Neuronal stem cell (in vitro differentiated cells): Measurements from ENCODE around the gene DSP.
A peak's percentile ranks its signal among the peaks of the same experiment; 100 is the strongest.

ENCODE experiments used
- DNase-seq: peaks from one replicate; pipeline ENCODE4 v3.0.0-alpha.2; 2013; ENCODE audit warnings: low spot score
- H2AFZ ChIP-seq: one replicate; pipeline ENCODE4 v1.6.1; 2013; ENCODE audit warnings: mild to moderate bottlenecking, low read length, inconsistent platforms
- H2AK5ac ChIP-seq: 2 replicates; pipeline ENCODE4 v1.6.1; 2013; ENCODE audit warnings: low read depth, mild to moderate bottlenecking, inconsistent platforms, low read length, moderate library complexity, mixed read lengths
- H2BK120ac ChIP-seq: 2 replicates; pipeline ENCODE4 v1.6.1; 2013; ENCODE audit warnings: low read depth, mild to moderate bottlenecking, inconsistent platforms, low read length, moderate library complexity, mixed read lengths
- H2BK12ac ChIP-seq: one replicate; pipeline ENCODE4 v1.6.1; 2013; ENCODE audit warnings: low read length, inconsistent platforms
- H2BK15ac ChIP-seq: 2 replicates; pipeline ENCODE4 v1.6.1; 2013; ENCODE audit warnings: mild to moderate bottlenecking, low read length, inconsistent platforms, mixed read lengths
- H2BK5ac ChIP-seq: one replicate; pipeline ENCODE4 v1.6.1; 2013; ENCODE audit warnings: inconsistent platforms, mild to moderate bottlenecking, low read length, moderate library complexity
- H3K14ac ChIP-seq: one replicate; pipeline ENCODE4 v1.6.1; 2013; ENCODE audit warnings: low read length, inconsistent platforms
- H3K18ac ChIP-seq: 2 replicates; pipeline ENCODE4 v1.6.1; 2013; ENCODE audit warnings: low read length, inconsistent platforms
- H3K23ac ChIP-seq: 2 replicates; pipeline ENCODE4 v1.6.1; 2013; ENCODE audit warnings: low read depth, mild to moderate bottlenecking, mixed read lengths, low read length, inconsistent platforms; ENCODE audit not compliant: poor library complexity
- H3K27ac ChIP-seq: replicated peaks from 3 replicates; pipeline ENCODE4 v1.5.1; 2013; ENCODE audit warnings: low read length, inconsistent platforms
- H3K27me3 ChIP-seq, 3 experiments: 2 replicates each; pipeline ENCODE4 v1.6.1; 2013; ENCODE audit warnings: low read length in 3 of 3, mild to moderate bottlenecking in 2 of 3, inconsistent platforms in 1 of 3, low read depth in 1 of 3, mixed read lengths in 1 of 3, moderate library complexity in 1 of 3; ENCODE audit not compliant: control insufficient read depth in 3 of 3, insufficient read depth in 3 of 3
- H3K36me3 ChIP-seq, 2 donors: replicated peaks in 1 of 2; 2 replicates each; pipeline ENCODE4 v1.6.1; 2013; ENCODE audit warnings: low read length in 2 of 2; ENCODE audit not compliant: control insufficient read depth in 2 of 2, insufficient read depth in 2 of 2
- H3K4ac ChIP-seq: 2 replicates; pipeline ENCODE4 v1.6.1; 2013; ENCODE audit warnings: inconsistent platforms, mild to moderate bottlenecking, low read length, moderate library complexity
- H3K4me1 ChIP-seq, 2 donors: 1 replicate in 1 of 2; 2 replicates in 1 of 2; pipeline ENCODE4 v1.6.1; 2013; ENCODE audit warnings: low read length in 2 of 2, low read depth in 1 of 2; ENCODE audit not compliant: control insufficient read depth in 2 of 2, insufficient read depth in 1 of 2
- H3K4me2 ChIP-seq: one replicate; pipeline ENCODE4 v1.6.1; 2013; ENCODE audit warnings: mild to moderate bottlenecking, low read length, inconsistent platforms; ENCODE audit not compliant: insufficient read depth, poor library complexity, severe bottlenecking
- H3K4me3 ChIP-seq, 2 donors: 2 replicates each; pipeline ENCODE4 v1.5.1; 2013; ENCODE audit warnings: low read length in 2 of 2, mild to moderate bottlenecking in 2 of 2, inconsistent platforms in 1 of 2, moderate library complexity in 1 of 2
- H3K79me1 ChIP-seq: one replicate; pipeline ENCODE4 v1.6.1; 2013; ENCODE audit warnings: low read depth, mild to moderate bottlenecking, inconsistent platforms, low read length, moderate library complexity
- H3K9ac ChIP-seq: one replicate; pipeline ENCODE4 v1.6.1; 2013; ENCODE audit warnings: mild to moderate bottlenecking, low read depth, low read length, inconsistent platforms; ENCODE audit not compliant: poor library complexity
- H3K9me3 ChIP-seq, 2 donors: replicated peaks in 1 of 2; 2 replicates each; pipeline versions ENCODE3 to v1.6.1; 2013; ENCODE audit warnings: low read length in 2 of 2, mild to moderate bottlenecking in 2 of 2, inconsistent platforms in 1 of 2, low read depth in 1 of 2, mixed read lengths in 1 of 2, moderate library complexity in 1 of 2; ENCODE audit not compliant: control insufficient read depth in 2 of 2, insufficient read depth in 1 of 2
- H4K8ac ChIP-seq: one replicate; pipeline ENCODE4 v1.6.1; 2013; ENCODE audit warnings: low read depth, mild to moderate bottlenecking, inconsistent platforms, low read length, moderate library complexity
- H4K91ac ChIP-seq: one replicate; pipeline ENCODE4 v1.6.1; 2013; ENCODE audit warnings: low read length, low read depth, mild to moderate bottlenecking, inconsistent platforms; ENCODE audit not compliant: poor library complexity
- WGBS, 2 donors: extraction: QIAGEN DNeasy Blood & Tissue Kit; methylation state at CpG; one replicate each; pipeline ENCODE4 v1.1.7; 2013; ENCODE audit warnings: missing lambda C conversion rate in 2 of 2, mixed read lengths in 1 of 2; ENCODE audit not compliant: insufficient read length in 2 of 2, insufficient replicate concordance in 1 of 2; ENCODE audit errors: extremely low coverage in 2 of 2; 5-methylcytosine and 5-hydroxymethylcytosine counted together

DSP gene

GRCh38 chr6:7505189-7505699 lies 36.2 kb upstream of the DSP start:
- DNase-seq = peak; percentile 9
- Histone ChIP-seq H3K36me3 (no peaks in the 10 kb centered on the region), H3K27ac (peak overlapping the region; percentile 41), H3K27me3 (peaks cover 0 to 4% (median 0%) of the 10 kb centered on the region in 3 experiments), H2BK12ac (no peak overlapping the region), H4K91ac (no peak overlapping the region), H3K9me3 (no peaks in the 10 kb centered on the region), H3K4ac (no peak overlapping the region), H3K14ac (no peak overlapping the region), H3K4me2 (no peak overlapping the region), H4K8ac (no peak overlapping the region), H2AFZ (peak overlapping the region; percentile 16), H3K18ac (no peak overlapping the region), H2BK5ac (no peak overlapping the region), H2BK120ac (no peak overlapping the region), H3K4me1 (peaks cover 0 to 7% of the 10 kb centered on the region in 2 donors), H3K9ac (no peak overlapping the region), H3K79me1 (no peaks in the 10 kb centered on the region), H3K23ac (no peak overlapping the region), H3K4me3 (no peak overlapping the region), H2AK5ac (no peak overlapping the region), H2BK15ac (no peak overlapping the region)
- WGBS, 2 donors = no CpG with 5 or more reads among the region's 10 CpGs

GRCh38 chr6:7507600-7507999 lies 33.9 kb upstream of the DSP start:
- no CpG with 5 or more reads among the region's 6 CpGs for WGBS, 2 donors
- no peak overlapping the region for H3K4ac ChIP-seq

GRCh38 chr6:7512320-7512719 lies 29.2 kb upstream of the DSP start:
- Histone ChIP-seq H3K14ac (no peak overlapping the region), H4K8ac (no peak overlapping the region), H3K23ac (no peak overlapping the region), H3K4ac (no peak overlapping the region), H3K79me1 (no peaks in the 10 kb centered on the region), H3K36me3 (no peaks in the 10 kb centered on the region), H2BK15ac (no peak overlapping the region), H3K27me3 (peaks cover 0 to 18% (median 0%) of the 10 kb centered on the region in 3 experiments), H2AFZ (no peak overlapping the region), H3K9ac (no peak overlapping the region), H3K27ac (no peak overlapping the region), H2BK12ac (no peak overlapping the region), H2BK120ac (no peak overlapping the region), H3K4me3 (no peak overlapping the region), H2AK5ac (no peak overlapping the region), H3K18ac (no peak overlapping the region), H4K91ac (no peak overlapping the region), H3K4me1 (no peaks in the 10 kb centered on the region), H3K9me3 (no peaks in the 10 kb centered on the region), H2BK5ac (no peak overlapping the region), H3K4me2 (no peak overlapping the region)
- no CpG with 5 or more reads among the region's 2 CpGs for WGBS, 2 donors
- no peak for DNase-seq

More at GRCh38 chr6:7507600-7507999, 33.9 kb upstream of the DSP start:
- H4K91ac ChIP-seq = no peak overlapping the region
- H2BK5ac ChIP-seq = no peak overlapping the region
- H3K27me3 ChIP-seq = peaks cover 0 to 8% (median 0%) of the 10 kb centered on the region in 3 experiments
- no peak overlapping the region for H2BK15ac ChIP-seq
- peaks cover 0 to 7% of the 10 kb centered on the region in 2 donors for H3K4me1 ChIP-seq
- no peak overlapping the region for H3K23ac ChIP-seq
- H3K4me3 ChIP-seq = no peak overlapping the region
- no peak overlapping the region for H3K18ac ChIP-seq
- no peak overlapping the region for H3K27ac ChIP-seq
- H3K4me2 ChIP-seq = no peak overlapping the region
- H4K8ac ChIP-seq = no peak overlapping the region
- no peak overlapping the region for H2BK120ac ChIP-seq
- H3K14ac ChIP-seq = no peak overlapping the region
- no peak overlapping the region for H3K9ac ChIP-seq
- H2AFZ ChIP-seq = no peak overlapping the region
- no peaks in the 10 kb centered on the region for H3K36me3 ChIP-seq
- H2AK5ac ChIP-seq = no peak overlapping the region
- no peaks in the 10 kb centered on the region for H3K9me3 ChIP-seq
- no peaks in the 10 kb centered on the region for H3K79me1 ChIP-seq
- DNase-seq = no peak
- H2BK12ac ChIP-seq = no peak overlapping the region

- Histone ChIP-seq H3K14ac (no peak overlapping the region), H4K91ac (no peak overlapping the region), H3K4me2 (no peak overlapping the region), H3K9me3 (no peaks in the 10 kb centered on the region), H2BK15ac (no peak overlapping the region), H4K8ac (no peak overlapping the region), H3K4me1 (no peaks in the 10 kb centered on the region), H2BK12ac (no peak overlapping the region), H3K79me1 (no peaks in the 10 kb centered on the region), H3K27me3 (peaks cover 0 to 18% (median 0%) of the 10 kb centered on the region in 3 experiments), H2BK120ac (no peak overlapping the region), H3K4ac (no peak overlapping the region), H2AFZ (no peak overlapping the region), H3K4me3 (no peak overlapping the region), H3K23ac (no peak overlapping the region), H3K9ac (no peak overlapping the region), H3K36me3 (no peaks in the 10 kb centered on the region), H2BK5ac (no peak overlapping the region), H3K27ac (no peak overlapping the region), H3K18ac (no peak overlapping the region), H2AK5ac (no peak overlapping the region)
- DNase-seq = no peak
- no CpG with 5 or more reads among the region's 5 CpGs for WGBS, 2 donors
These were observed 27.9 kb upstream of the DSP start for GRCh38 chr6:7513529-7513928.
